Measurements from ENCODE around the gene RASAL2. TPM values are rescaled to one million over a fixed set of nuclear protein-coding genes. Genes with fewer than 3 reads are reported as not detected.

The RASAL2 gene
- polyA plus RNA-seq (ENCODE audit: insufficient read length in 3 of 3): 10 to 100 TPM; 18.5 to 21.8 (median 19.9) TPM

DNA sequence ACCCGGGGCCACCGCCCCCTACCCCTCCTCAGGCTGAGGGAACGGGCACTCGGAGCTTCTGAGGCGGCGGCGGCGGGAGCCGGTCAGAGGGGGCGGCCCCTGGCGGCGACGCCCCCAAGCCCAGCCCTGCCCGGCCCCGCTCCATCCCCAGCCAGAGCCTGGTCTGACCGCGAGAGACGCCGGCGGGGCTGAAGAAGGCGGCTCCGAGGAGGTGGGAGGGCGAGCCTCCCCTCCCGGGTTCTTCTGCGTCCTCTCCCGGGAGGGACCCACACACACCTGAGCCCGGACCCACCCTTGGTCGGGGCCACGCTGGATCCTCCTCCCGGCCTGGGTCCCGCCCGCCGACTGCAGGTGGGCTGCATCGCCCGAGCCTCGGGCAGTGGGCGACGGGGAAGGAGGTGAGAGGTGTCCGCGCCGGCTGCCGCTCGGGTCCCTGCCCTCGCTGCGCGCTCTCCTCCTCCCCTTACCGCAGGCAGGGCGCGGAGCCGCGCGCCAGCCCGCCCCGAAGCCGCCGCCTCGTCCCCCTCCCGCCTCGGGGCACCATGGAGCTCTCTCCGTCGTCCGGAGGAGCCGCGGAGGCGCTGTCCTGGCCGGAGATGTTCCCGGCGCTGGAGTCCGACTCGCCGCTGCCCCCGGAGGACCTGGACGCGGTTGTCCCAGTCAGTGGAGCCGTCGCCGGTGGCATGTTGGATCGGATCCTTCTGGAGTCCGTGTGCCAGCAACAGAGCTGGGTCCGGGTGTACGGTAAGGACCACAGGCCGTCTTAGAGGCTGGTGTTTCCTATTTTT, at the start of gene RASAL2:
TSS of gene RASAL2 (plus strand) at position 154 of the 788 bp plus-strand sequence. CDS start at position 543, 389 bp downstream.
- DNase-seq (ENCODE audit: low read depth in 3 of 3, low spot score in 2 of 3): peak in 2 of 3 donors; percentile 45 to 47

GRCh38 chr1:178046591-178047270, 47.2 kb upstream of the RASAL2 start:
- DNase-seq (ENCODE audit: low read depth in 3 of 3, low spot score in 2 of 3): no peak

- no peak for DNase-seq (ENCODE audit: low read depth in 3 of 3, low spot score in 2 of 3)
These were observed 46.4 kb upstream of the RASAL2 start for GRCh38 chr1:178047403-178048093.

GRCh38 chr1:178048426-178048825, 45.5 kb upstream of the RASAL2 start:
- no peak for DNase-seq (ENCODE audit: low read depth in 3 of 3, low spot score in 2 of 3)

DNA sequence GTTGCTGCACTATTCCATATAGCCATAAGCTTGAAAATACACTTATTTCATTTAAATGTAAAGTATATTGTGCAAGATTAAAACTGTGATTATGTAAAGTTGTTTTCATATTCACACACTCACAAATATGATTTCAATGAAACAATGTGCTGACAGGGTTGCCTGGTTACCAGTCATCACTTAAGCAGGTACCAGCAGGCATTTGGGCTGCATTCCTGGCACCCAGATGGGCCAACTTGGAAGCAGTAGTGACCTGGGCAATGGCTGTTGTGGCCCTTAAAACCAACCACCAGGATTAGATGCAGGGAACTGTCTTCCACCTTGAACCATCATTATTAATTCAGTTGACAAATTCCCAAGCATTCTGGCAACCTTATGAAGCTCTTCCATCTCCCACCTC, 45.0 kb upstream of the RASAL2 start:
- DNase-seq (ENCODE audit: low read depth in 3 of 3, low spot score in 2 of 3): no peak

GRCh38 chr1:178050084-178050483, 43.8 kb upstream of the RASAL2 start:
- DNase-seq (ENCODE audit: low read depth in 3 of 3, low spot score in 2 of 3): no peak

- DNase-seq (ENCODE audit: low read depth in 3 of 3, low spot score in 2 of 3): no peak
These were observed 42.8 kb upstream of the RASAL2 start for GRCh38 chr1:178051071-178051470.

DNA sequence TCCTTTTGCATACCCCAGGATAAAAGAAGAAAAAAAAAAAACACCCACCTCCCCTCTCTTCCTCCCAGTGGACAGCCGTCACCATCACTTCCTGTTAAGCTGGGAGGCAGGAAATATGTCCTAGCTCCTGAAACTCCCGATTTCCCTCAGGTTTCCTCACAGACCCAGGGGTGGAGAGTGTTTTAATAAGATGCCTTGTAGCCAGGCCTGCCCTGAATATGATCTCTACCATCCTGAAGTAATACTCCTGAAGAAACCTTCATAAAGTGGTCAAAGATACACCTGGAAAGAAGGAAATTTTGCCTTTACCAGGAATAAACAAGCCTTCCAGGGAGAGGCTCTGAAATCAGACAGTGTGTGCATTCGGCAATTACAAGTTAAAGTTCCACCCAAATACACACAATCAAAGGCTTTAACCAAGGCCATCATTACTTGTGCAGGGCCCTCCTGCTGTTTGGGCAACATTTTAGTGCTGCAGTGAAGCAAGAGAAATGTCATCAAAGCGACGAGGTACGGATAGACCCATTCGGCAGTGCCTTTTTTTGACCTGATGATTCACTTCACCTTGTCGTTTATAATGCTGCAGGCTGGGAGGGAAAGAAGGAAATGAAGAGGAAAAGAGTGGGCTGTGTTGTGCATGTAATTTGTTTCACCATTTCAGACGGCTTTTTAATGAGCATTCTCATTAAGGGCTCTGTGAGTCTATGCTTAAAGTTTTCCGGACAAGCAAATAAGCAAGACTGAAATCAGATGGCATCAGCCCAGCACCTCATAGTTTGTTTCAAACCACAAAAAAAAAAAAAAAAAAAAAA, 41.0 kb upstream of the RASAL2 start:
- no peak for DNase-seq (ENCODE audit: low read depth in 3 of 3, low spot score in 2 of 3)

GRCh38 chr1:178055093-178055492, 38.8 kb upstream of the RASAL2 start:
- no peak for DNase-seq (ENCODE audit: low read depth in 3 of 3, low spot score in 2 of 3)

GRCh38 chr1:178055779-178056471, 38.0 kb upstream of the RASAL2 start:
- no peak for DNase-seq (ENCODE audit: low read depth in 3 of 3, low spot score in 2 of 3)

DNA sequence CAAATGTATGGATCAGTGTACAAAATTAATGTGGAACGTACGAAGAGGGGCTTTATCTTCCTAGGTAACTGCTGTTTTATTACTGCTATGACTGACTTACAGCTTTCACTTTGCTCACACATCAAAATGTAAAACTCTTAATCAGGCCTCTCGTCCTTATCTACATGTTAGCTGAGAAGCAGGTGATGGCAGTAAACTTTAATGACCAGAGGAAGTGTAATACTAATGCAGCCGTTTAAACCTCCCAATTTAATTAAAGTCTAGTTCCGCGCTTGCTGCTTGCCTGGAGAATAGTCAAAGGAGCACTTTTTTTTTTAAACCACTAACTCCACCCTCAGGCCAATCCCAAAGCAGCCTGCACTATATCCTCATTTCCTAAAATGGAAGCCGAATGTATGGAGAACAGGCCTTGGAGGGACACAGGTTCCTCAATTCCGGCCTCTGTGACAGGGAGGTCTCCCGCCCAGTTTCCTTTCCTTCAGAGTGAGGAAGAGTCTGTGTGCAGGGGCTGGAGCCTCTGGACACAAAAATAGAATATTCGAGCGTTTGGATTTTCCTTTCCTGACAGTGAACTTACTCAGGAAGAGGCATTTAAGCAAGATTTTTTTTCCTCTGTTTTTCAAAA, 36.7 kb upstream of the RASAL2 start:
- DNase-seq (ENCODE audit: low read depth in 3 of 3, low spot score in 2 of 3): no peak

- DNase-seq (ENCODE audit: low read depth in 3 of 3, low spot score in 2 of 3): no peak
These were observed 35.9 kb upstream of the RASAL2 start for GRCh38 chr1:178057912-178058534.

DNA sequence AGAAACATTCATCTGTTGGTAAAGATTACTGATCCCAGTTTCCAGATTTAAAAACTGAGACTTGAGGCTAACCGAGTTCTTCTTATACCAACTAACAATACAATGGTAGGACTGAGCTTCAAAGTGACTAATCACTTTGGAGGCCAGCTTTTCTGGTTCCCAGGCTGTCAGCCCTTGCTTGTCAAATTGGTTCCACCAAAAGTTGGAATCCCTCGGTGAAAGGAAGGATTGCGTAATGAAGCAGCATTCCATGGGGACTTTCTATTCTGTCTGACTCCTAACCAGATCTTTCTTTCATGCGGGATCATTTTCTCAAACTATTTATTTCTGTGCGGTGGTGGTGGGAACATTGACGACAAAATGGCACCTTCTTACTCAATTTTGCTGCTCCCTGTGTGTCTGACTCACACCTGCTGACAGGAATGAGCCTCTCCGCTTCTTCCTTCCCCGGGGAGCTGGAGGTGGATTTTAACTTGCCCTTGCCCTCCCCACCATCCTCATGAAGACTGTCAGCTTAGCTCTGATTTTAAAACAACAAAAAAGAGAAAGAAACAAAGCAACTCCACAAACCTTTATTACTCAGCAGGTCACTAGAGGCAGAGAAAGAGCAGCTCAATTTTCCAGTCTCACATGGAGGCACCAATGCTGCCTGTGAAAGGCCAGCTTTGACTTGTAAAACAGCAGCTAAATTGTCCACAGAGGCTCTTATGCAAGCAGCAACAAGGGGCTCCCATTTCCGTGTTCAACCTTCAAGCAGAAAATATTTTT, 32.9 kb upstream of the RASAL2 start:
- DNase-seq (ENCODE audit: low read depth in 3 of 3, low spot score in 2 of 3): no peak

DNA sequence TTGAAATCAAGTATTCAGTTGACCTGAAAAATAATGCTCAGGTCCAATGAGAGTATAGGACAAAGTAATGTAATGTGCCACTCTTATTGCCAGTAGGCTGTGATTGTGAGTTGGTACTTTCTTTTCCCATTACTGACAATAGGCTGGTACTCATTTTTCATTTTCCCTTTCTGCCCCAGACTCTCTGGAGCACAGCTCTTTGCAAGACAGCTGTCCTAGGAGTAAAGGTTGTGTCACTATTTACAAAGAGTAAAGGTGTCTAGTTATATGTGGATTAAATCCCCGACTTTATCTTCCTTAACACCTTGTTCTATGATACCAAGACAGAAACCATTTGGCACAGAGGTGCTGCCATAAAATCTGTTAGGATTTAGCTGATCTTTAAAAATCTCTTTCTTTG, 32.3 kb upstream of the RASAL2 start:
- DNase-seq (ENCODE audit: low read depth in 3 of 3, low spot score in 2 of 3): no peak

DNA sequence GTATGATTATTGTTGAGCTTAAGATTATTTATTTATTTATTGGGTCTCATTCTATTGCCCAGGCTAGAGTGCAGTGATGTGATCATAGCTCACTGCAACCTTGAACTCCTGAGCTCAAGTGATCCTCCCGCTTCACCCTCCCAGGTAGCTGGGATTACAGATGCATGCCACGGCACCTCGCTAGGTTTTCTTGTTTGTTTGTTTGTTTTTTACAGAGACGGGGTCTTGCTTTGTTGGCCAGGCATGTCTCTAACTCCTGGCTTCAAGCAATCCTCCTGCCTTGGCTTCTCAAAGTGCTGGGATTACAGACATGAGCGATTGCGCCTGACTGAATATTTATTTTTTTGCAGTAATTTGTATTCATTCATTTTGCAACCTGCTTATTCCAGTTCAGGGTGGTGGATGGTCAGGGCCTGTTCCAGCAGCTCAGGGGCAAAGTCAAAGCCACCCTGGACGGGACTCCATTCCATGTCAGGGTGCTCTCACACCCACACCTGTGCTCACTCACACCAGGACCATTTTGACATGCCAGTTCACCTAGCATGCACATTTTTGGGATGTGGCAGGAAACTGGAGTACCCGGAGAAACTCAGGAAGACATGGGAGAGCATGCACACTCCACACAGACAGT, 29.6 kb upstream of the RASAL2 start:
- no peak for DNase-seq (ENCODE audit: low read depth in 3 of 3, low spot score in 2 of 3)

DNA sequence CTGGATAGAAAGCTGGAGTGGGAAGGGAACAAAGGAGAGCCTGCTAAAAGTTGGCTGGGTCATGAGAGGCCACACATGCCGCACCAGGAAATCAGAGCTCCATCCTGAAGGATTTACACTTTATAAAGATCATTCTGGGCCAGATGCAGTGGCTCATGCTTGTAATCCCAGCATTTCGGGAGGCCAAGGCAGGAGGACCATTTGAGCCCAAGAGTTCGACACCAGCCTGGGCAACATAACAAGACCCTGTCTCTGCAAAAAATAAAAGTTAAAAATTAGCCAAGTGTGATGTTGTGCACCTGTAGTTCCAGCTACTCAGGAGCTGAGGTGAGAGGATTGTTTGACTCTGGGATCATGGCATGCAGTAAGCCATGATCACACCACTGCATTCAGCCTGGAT, 28.7 kb upstream of the RASAL2 start:
- no peak for DNase-seq (ENCODE audit: low read depth in 3 of 3, low spot score in 2 of 3)

- no peak for DNase-seq (ENCODE audit: low read depth in 3 of 3, low spot score in 2 of 3)
These were observed 27.5 kb upstream of the RASAL2 start for GRCh38 chr1:178066296-178066907.
